ENCODE data around the gene FLNA. TPM values are rescaled to one million over a fixed set of nuclear protein-coding genes. Genes with fewer than 3 reads are reported as not detected.
A peak's percentile ranks its signal among the peaks of the same experiment; 100 is the strongest.
"Not testable (repeated sequence)": the region's sequence is repeated elsewhere in the genome, so short reads cannot be mapped to it uniquely, and the experiment has no call there.

Gene FLNA
- total RNA-seq, 1 donor from 2014 or later = 417 TPM

GRCh38 chrX:154308108-154308946, 66.1 kb downstream of the FLNA start:
- peak; percentile 41 for ATAC-seq

- ATAC-seq = no peak
Measured at GRCh38 chrX:154307202-154307601, 67.2 kb downstream of the FLNA start.

GRCh38 chrX:154305541-154306205, 68.8 kb downstream of the FLNA start:
- ATAC-seq = no peak

GRCh38 chrX:154304846-154305245, 69.6 kb downstream of the FLNA start:
- no peak for ATAC-seq

- ATAC-seq = no peak
Measured at GRCh38 chrX:154303476-154303875, 71.0 kb downstream of the FLNA start.

GRCh38 chrX:154302998-154303397, 71.4 kb downstream of the FLNA start:
- ATAC-seq = not testable (repeated sequence)

GRCh38 chrX:154300816-154301215, 73.6 kb downstream of the FLNA start:
- ATAC-seq = no peak

Other genes starting within 250 kb of the FLNA start
- gene OPN1LW, start 230.4 kb downstream of the FLNA start, total RNA-seq = not detected
- not detected for gene OPN1MW, start 192.0 kb downstream of the FLNA start, total RNA-seq
- not detected for gene OPN1MW2, start 154.9 kb downstream of the FLNA start, total RNA-seq
- not detected for gene OPN1MW3, start 117.1 kb downstream of the FLNA start, total RNA-seq
- gene TEX28, start 79.5 kb downstream of the FLNA start, total RNA-seq = not detected
- gene TKTL1, start 78.8 kb downstream of the FLNA start, total RNA-seq = not detected
- gene EMD, start 4.7 kb upstream of the FLNA start, total RNA-seq = 49.3 TPM
- gene RPL10, start 23.7 kb upstream of the FLNA start, total RNA-seq = 2,565 TPM
- 22.8 TPM for gene DNASE1L1, start 34.6 kb upstream of the FLNA start, total RNA-seq
- 18.1 TPM for gene TAFAZZIN, start 36.9 kb upstream of the FLNA start, total RNA-seq
- 63.2 TPM for gene ATP6AP1, start 54.0 kb upstream of the FLNA start, total RNA-seq
- gene GDI1, start 62.5 kb upstream of the FLNA start, total RNA-seq = 33.8 TPM
- 17.9 TPM for gene FAM50A, start 69.5 kb upstream of the FLNA start, total RNA-seq
- 7.1 TPM for gene PLXNA3, start 83.6 kb upstream of the FLNA start, total RNA-seq
- gene LAGE3, start 104.6 kb upstream of the FLNA start, total RNA-seq = 15.1 TPM
- 32.3 TPM for gene UBL4A, start 112.0 kb upstream of the FLNA start, total RNA-seq
- gene SLC10A3, start 116.0 kb upstream of the FLNA start, total RNA-seq = 20.6 TPM
- 40.6 TPM for gene FAM3A, start 141.6 kb upstream of the FLNA start, total RNA-seq
- 75.4 TPM for gene G6PD, start 172.2 kb upstream of the FLNA start, total RNA-seq
- gene IKBKG, start 173.0 kb upstream of the FLNA start, total RNA-seq = 16.1 TPM
- gene CTAG1A, start 210.5 kb upstream of the FLNA start, total RNA-seq = not detected
- gene CTAG1B, start 244.6 kb upstream of the FLNA start, total RNA-seq = not detected

Data from esophagus mucosa (tissue), 1 donor.